ENCODE data around the gene OSM.

DNA sequence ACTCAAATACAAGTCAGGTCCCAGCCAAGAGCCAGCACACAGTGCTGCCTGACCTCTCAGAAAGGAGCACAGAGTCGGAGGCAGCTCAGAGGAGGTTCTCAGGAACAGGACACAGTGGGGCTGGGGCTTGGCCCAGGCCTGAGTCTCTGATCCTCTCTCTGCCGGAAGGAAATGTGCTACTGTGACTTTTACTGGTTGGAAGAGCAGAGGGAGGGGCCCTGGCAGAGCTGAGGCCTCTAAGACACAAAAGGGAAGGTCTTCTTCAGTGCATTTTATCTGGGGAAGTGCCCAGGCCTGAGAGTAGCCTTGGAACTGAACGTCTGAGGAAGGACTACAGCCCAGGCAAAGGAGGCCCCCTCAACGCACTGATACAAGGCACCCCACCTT lies 38.9 kb upstream of the OSM start:
- no peak for TF ChIP-seq GATA2 (IDR thresholded peaks at IDR 0.05; ENCODE audit: low read depth, low read length)
- no peak for TF ChIP-seq GATA3 (IDR thresholded peaks at IDR 0.05; ENCODE audit: low read depth, low read length)
